B cell (primary cell): ENCODE measurements around the gene SSBP2. TPM values are rescaled to one million over a fixed set of nuclear protein-coding genes. Genes with fewer than 3 reads are reported as not detected.

Experiments
- ATAC-seq: fragments of 200-7000 bp; cut with Tn5 transposase; one replicate; pipeline ENCODE4 v1.10.0; 2021; ENCODE audit warnings: low read depth, mild to moderate bottlenecking, moderate number of reproducible peaks, moderate library complexity
- CTCF ChIA-PET: fragments of 350-600 bp; sonication (Branson Sonifier 250); formaldehyde crosslinking; loops from one replicate; lab custom pipeline; 2021; ENCODE audit warnings: antibody characterized with exemption, inconsistent platforms; lab: Charles Lee
- POLR2A ChIA-PET: fragments of 350-600 bp; sonication (Branson Sonifier 250); formaldehyde crosslinking; loops from one replicate; lab custom pipeline; 2021; ENCODE audit warnings: antibody characterized with exemption; lab: Charles Lee
- DNase-seq: peaks from one replicate; pipeline ENCODE4 v3.0.0; 2013
- H2AFZ ChIP-seq: 2 replicates; pipeline ENCODE4 v1.6.1; 2012; ENCODE audit warnings: mild to moderate bottlenecking, low read depth, low read length; ENCODE audit not compliant: insufficient read depth, poor library complexity, severe bottlenecking
- H3K27ac ChIP-seq, 2 donors: 1 replicate in 1 of 2; 2 replicates in 1 of 2; pipeline ENCODE4 v1.5.1; 2012 to 2013; ENCODE audit warnings: low read length in 2 of 2, mild to moderate bottlenecking in 2 of 2, moderate library complexity in 1 of 2
- H3K27me3 ChIP-seq, 4 experiments: fragments of 200-600 bp in 1 of 4; sonication (generic) in 1 of 4; replicated peaks in 1 of 4; 1 replicate in 2 of 4; 2 replicates in 2 of 4; pipeline versions ENCODE4 v1.6.1 to v1.7.0; 2013 to 2016; ENCODE audit warnings: low read length in 3 of 4, mild to moderate bottlenecking in 2 of 4, mixed read lengths in 1 of 4, moderate library complexity in 1 of 4; ENCODE audit not compliant: insufficient read depth in 4 of 4, control insufficient read depth in 3 of 4; ENCODE audit errors: control extremely low read depth in 1 of 4
- H3K36me3 ChIP-seq, 2 experiments: replicated peaks in 1 of 2; 1 replicate in 1 of 2; 2 replicates in 1 of 2; pipeline versions ENCODE4 v1.6.1 to v1.7.1; 2013; ENCODE audit warnings: low read length in 1 of 2; ENCODE audit not compliant: insufficient read depth in 2 of 2, control insufficient read depth in 1 of 2; ENCODE audit errors: control extremely low read depth in 1 of 2, extremely low read depth in 1 of 2
- H3K4me1 ChIP-seq, 2 donors: fragments of 200-600 bp in 1 of 2; sonication (generic) in 1 of 2; 1 replicate in 1 of 2; 2 replicates in 1 of 2; pipeline versions ENCODE4 v1.5.1 to v1.6.1; 2013 to 2017; ENCODE audit warnings: low read length in 2 of 2; ENCODE audit not compliant: control insufficient read depth in 2 of 2, insufficient read depth in 2 of 2
- H3K4me2 ChIP-seq: replicated peaks from 2 replicates; pipeline ENCODE3; 2012; ENCODE audit warnings: mild to moderate bottlenecking, low read depth, low read length; ENCODE audit not compliant: poor library complexity, severe bottlenecking
- H3K4me3 ChIP-seq, 5 experiments: fragments of 200-600 bp in 1 of 5; sonication (generic) in 1 of 5; 1 replicate in 3 of 5; 2 replicates in 2 of 5; pipeline versions ENCODE4 v1.5.1 to v1.7.0; 2011 to 2016; ENCODE audit warnings: low read length in 4 of 5, mild to moderate bottlenecking in 4 of 5, low read depth in 2 of 5, control low read depth in 1 of 5, moderate library complexity in 1 of 5; ENCODE audit not compliant: insufficient read depth in 1 of 5; ENCODE audit errors: control extremely low read depth in 1 of 5, extremely low read depth in 1 of 5
- H3K79me2 ChIP-seq: fragments of 200-600 bp; sonication (generic); one replicate; pipeline ENCODE4 v1.6.0; 2016; ENCODE audit warnings: low read length; ENCODE audit not compliant: control insufficient read depth, insufficient read depth
- H3K9ac ChIP-seq: fragments of 200-600 bp; sonication (generic); 2 replicates; pipeline ENCODE4 v1.6.1; 2017; ENCODE audit warnings: mild to moderate bottlenecking, low read length, moderate library complexity
- H3K9me3 ChIP-seq, 3 donors: one replicate each; pipeline versions ENCODE4 v1.6.1 to v1.7.1; 2013; ENCODE audit warnings: low read length in 2 of 3; ENCODE audit not compliant: control insufficient read depth in 2 of 3, insufficient read depth in 1 of 3; ENCODE audit errors: control extremely low read depth in 1 of 3
- H4K20me1 ChIP-seq: 2 replicates; pipeline ENCODE4 v1.6.0; 2012; ENCODE audit warnings: mild to moderate bottlenecking, low read length; ENCODE audit not compliant: insufficient read depth, control insufficient read depth, poor library complexity, severe bottlenecking
- H3K27ac Mint-ChIP-seq: one replicate; pipeline ENCODE4 v1.8.0; 2021; ENCODE audit warnings: mixed read lengths
- H3K27me3 Mint-ChIP-seq: one replicate; pipeline ENCODE4 v1.8.0; 2021; ENCODE audit warnings: mixed read lengths
- H3K4me1 Mint-ChIP-seq: one replicate; pipeline ENCODE4 v1.8.0; 2021; ENCODE audit warnings: mixed read lengths
- H3K4me3 Mint-ChIP-seq: one replicate; pipeline ENCODE4 v1.8.0; 2021; ENCODE audit warnings: mixed read lengths
- H3K9me3 Mint-ChIP-seq: one replicate; pipeline ENCODE4 v1.8.0; 2022; ENCODE audit warnings: mixed read lengths; ENCODE audit not compliant: insufficient read depth
- CTCF ChIP-seq: fragments of 200-600 bp; IDR thresholded peaks from one replicate; pipeline ENCODE4 v1.8.0; 2022; ENCODE audit warnings: antibody characterized with exemption, mild to moderate bottlenecking
- EZH2 ChIP-seq: IDR thresholded peaks from 2 replicates; pipeline ENCODE4 v1.6.1; 2012; ENCODE audit warnings: borderline replicate concordance, low read depth, mild to moderate bottlenecking, moderate library complexity, low read length; ENCODE audit not compliant: insufficient read depth, poor library complexity, severe bottlenecking
- WGBS: methylation state at CpG from one replicate; pipeline ENCODE4 v1.1.5; 2013; ENCODE audit warnings: missing lambda C conversion rate; ENCODE audit not compliant: insufficient coverage; 5-methylcytosine and 5-hydroxymethylcytosine counted together
- intact Hi-C: fragments of 100-400 bp; cut with micrococcal nuclease; formaldehyde crosslinking; loops from one replicate; pipeline ENCODE4 v1.10.0; 2022
- polyA plus RNA-seq: library from polyadenylated mRNA; depleted of rRNA; stranded (reverse); fragments of >200 nt; gene quantifications from 2 replicates; pipeline ENCODE4 v1.2.3, GENCODE V29; 2012
- total RNA-seq, 2 donors: library from RNA; stranded (reverse); fragments of 120-200 nt in 1 of 2; gene quantifications; 1 replicate in 1 of 2; 2 replicates in 1 of 2; pipeline versions ENCODE4 v1.2.3 to v1.2.4, GENCODE V29; 2013 to 2022

Gene SSBP2
- total and polyA plus RNA-seq, 2 donors (not counting 1 experiment from before 2014, with no cell fraction given): 40.9 to 49.6 TPM

DNA sequence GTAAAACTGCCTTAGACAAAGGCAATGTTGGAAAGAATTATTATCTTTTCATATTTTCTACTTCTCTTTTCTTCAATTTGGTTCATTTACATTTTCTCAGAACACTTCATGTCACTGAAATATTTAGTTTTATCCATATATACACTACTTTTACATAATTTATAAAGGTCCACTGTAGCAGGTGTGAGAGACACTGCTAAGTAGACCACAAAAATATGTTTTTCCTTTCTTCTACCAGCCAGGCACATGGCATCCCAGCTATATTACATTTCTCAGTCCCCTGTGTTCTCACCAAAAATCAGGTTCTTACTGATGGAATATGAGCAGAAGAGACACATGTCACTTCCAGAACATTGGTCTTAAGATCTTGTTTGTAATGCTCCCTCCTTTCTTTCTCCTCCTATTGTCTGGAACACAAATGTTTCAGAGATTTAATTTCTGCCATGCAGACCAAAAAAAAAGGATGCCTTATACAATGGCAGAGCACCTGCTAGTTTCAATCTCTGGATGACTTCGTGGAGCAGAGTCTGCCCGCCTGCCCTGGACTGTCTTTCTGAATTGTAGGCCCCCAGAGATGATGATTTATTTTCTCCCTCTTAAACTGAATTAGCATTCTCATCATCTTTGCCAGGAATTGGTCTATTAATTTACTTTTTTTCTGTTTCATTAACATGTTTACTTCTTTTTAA is 231.5 kb downstream of the SSBP2 start:
- Histone ChIP-seq H3K79me2 (no peaks in the 10 kb centered on the region), H2AFZ (no peak overlapping the region), H3K4me1 (no peaks in the 10 kb centered on the region), H3K9ac (no peak overlapping the region), H4K20me1 (no peaks in the 10 kb centered on the region), H3K9me3 (no peaks in the 10 kb centered on the region), H3K4me2 (no peak overlapping the region), H3K36me3 (no peaks in the 10 kb centered on the region), H3K27me3 (no peaks in the 10 kb centered on the region), H3K27ac (no peak overlapping the region), H3K4me3 (no peak overlapping the region)
- no peak for DNase-seq
- ATAC-seq: no peak
- CTCF ChIA-PET: no interaction called here
- WGBS: no CpG with 5 or more reads among the region's 2 CpGs
- Mint-ChIP-seq H3K4me3 (no peak overlapping the region), H3K27me3 (no peaks in the 10 kb centered on the region), H3K4me1 (peaks cover 3% of the 10 kb centered on the region), H3K27ac (no peak overlapping the region), H3K9me3 (no peaks in the 10 kb centered on the region)
- TF ChIP-seq CTCF: no peak
- intact Hi-C loops: no loop called here
- POLR2A ChIA-PET: no interaction called here

- H3K36me3 ChIP-seq: no peaks in the 10 kb centered on the region
- ATAC-seq: no peak
- Mint-ChIP-seq H3K4me1 (peaks cover 3% of the 10 kb centered on the region), H3K9me3 (no peaks in the 10 kb centered on the region), H3K4me3 (no peak overlapping the region), H3K27ac (no peak overlapping the region), H3K27me3 (no peaks in the 10 kb centered on the region)
- H2AFZ ChIP-seq: no peak overlapping the region
- no peak for TF ChIP-seq EZH2
- TF ChIP-seq CTCF: no peak
- ChIA-PET POLR2A (no interaction called here), CTCF (no interaction called here)
- H3K9ac ChIP-seq: no peak overlapping the region
- H4K20me1 ChIP-seq: no peaks in the 10 kb centered on the region
- no peak overlapping the region for H3K4me2 ChIP-seq
- no peaks in the 10 kb centered on the region for H3K9me3 ChIP-seq
- H3K27ac ChIP-seq: no peak overlapping the region
- no peaks in the 10 kb centered on the region for H3K27me3 ChIP-seq
- no peaks in the 10 kb centered on the region for H3K79me2 ChIP-seq
- no peaks in the 10 kb centered on the region for H3K4me1 ChIP-seq
- intact Hi-C loops: no loop called here
- no peak overlapping the region for H3K4me3 ChIP-seq
- DNase-seq: no peak
Measured at GRCh38 chr5:81517462-81517861, 233.4 kb downstream of the SSBP2 start.
